CD1c-positive myeloid dendritic cell (primary cell): ENCODE data around the gene SLX4IP.
"Not testable (repeated sequence)": the region's sequence is repeated elsewhere in the genome, so short reads cannot be mapped to it uniquely, and the experiment has no call there.

Source experiments
- DNase-seq: peaks from one replicate; pipeline ENCODE4 v3.0.0-alpha.2; 2016; ENCODE audit errors: extremely low spot score

The SLX4IP gene

DNA sequence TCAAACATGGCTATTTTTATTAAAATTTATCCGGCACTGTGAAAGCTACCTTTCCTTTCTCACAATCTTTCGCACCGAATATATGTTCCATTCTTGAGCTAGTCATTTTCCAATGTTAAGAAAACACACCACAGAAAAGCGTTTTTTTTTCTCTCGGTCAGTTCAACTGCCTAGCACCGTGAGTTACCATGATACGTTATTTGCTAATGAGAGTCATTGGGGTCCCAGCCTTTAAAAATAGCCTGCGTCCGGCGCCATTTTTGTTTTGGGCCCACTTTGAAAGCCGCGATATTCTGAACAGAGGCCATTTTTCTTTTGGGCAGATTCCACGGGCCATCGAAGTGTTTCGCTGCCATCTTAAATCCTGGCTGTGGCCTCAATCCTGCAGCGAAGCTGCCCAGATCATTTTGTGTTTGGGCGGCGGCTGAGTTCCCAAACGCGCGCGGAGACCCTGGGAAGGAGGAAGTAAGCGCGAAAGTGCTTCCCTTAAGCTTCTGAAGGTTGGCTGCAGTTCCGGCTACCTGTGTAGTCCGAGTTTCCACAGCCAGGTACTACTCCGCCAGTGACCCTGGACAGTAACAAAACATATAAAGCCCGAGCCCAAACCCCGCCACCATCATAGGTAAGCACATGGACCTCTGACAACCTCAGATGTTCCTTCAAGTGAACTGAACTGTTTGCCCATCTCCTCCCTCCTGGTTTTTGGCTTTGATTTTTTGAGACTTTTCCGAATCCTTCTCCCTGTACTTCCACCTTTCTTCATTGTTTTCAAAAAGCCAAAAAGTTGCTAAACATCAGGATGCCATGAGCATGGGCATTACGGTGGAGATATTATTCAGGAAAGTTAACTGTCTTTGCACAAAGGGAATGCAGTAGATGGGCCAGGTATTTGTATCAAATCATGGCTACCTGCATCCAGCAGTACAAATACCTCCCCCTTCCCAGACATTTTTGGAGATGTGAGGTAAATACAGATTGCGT is at the start of gene SLX4IP:
Gene SLX4IP, plus strand, starts transcription at position 474 of the 981 bp plus-strand sequence. CDS start 22,900 bp downstream, outside the sequence.
- peak; percentile 96 for DNase-seq

DNA sequence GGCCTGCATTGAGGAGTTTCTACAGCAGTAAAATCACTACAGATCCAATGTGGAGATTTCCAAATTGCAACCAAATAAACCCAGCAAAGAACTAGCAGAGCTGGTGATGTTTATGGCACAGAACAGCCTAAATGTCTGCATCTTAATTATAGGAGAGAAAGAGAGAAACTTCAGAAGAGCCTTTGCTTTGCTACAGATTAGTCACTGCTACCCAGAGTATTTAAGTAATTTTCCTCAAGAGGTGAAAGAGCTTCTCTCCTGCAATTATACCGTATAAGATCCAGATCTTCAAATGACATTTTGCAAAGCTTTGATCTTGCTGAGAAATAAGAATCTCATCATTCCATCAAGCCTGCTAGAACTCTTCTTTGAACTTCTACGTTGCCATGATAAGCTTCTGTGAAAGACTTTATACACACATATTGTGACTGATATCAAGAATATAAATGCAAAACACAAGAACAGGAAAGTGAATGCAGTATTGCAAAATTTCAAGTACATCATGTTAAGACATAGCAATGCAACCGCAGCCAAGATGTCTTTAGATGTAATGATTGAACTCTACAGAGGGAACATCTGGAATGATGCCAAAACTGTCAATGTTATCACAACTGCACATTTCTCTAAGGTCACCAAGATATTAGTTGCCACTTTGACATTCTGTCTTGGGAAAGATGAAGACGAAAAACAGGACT is 49.1 kb upstream of the SLX4IP start:
- DNase-seq = no peak

DNA sequence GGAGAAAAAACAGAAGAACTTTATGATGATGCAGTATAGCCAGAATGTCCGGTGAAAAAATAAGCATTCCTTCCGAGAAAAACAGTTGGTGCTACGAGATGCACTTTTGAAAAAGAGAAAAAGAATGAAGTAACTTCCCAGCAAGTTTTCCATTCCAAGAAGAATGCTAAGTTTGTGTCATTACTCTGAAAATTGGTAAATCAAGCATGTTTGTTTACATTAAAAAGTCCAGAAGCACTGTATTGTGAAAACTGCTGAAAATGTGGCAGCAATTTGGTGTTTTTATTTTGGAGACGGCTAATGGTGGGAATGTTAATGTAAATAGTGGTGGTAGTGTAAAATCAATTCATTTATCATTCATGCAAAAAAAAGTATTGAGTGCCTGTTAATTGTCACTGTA is 47.4 kb upstream of the SLX4IP start:
- DNase-seq = no peak

DNA sequence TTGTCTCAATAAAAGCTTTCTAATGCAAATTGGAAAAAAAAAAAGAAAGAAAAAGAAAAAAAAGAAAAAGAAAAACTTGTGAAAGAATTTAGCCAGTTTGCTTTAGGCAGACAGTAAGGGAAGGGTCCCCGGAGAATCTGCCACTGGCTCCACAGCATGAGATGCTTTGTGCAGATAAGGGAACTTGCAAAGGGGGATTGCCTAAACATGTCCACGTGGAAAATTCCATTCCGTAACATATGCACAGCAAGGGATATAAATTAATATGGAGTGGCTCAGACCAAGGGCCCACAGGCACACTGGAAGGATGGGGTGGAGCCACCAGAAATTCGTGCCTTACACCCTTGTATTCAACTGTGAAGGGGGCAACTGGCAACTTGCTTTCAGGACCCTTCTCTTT is 46.5 kb upstream of the SLX4IP start:
- no peak for DNase-seq

DNA sequence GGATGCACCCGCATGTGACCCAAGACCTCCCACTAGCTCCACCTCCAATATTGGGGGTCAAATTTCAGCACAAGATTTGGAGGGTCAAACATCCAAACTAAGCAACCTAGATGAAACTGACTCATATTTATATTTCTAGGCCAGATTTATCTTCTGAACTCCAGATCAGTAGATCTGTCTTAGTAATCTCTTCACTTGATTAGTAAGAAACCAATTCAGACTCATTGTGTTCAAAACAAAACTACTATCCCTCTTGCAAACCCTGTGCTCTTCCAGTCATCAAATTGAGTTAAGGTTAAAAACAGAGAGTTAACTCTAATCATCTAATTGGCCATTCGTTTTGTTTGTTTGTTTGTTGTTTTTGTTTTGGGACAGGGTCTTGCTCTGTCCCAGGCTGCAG is 44.4 kb upstream of the SLX4IP start:
- no peak for DNase-seq

DNA sequence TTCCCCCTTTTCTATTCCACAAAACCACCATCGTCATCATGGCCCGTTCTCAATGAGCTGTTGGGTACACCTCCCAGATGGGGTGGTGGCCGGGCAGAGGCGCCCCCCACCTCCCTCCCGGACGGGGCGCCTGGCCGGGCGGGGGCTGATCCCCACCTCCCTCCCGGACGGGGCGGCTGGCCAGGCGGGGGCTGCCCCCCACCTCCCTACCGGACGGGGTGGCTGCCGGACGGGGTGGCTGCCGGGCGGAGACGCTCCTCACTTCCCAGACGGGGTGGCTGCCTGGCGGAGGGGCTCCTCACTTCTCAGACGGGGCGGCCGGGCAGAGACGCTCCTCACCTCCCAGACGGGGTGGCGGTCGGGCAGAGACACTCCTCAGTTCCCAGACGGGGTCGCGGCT is 40.4 kb upstream of the SLX4IP start:
- not testable (repeated sequence) for DNase-seq

DNA sequence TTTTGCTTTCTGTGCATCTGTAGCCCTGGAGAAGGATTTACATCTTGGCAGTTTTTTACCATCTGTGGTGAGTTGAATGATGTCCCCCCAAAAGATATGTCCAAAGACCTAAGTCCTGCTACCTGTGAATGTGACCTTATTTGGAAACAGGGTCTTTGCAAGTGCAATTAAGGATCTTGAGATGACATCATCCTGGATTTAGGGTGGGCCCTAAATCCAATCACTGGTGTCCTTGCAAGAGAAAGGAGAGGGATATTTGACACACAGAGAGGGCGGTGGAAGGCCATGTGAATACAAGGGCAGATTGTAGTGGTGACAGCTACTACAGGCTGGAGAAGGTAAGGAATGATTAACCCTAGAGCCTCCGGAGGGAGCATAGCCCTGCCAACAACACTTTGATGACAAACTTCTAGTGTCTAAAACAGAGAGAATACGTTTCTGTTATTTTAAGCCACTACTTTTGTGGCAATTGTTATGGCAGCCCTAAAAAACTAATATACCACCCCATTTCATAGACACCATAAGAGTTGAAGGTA is 36.2 kb upstream of the SLX4IP start:
- DNase-seq = no peak

DNA sequence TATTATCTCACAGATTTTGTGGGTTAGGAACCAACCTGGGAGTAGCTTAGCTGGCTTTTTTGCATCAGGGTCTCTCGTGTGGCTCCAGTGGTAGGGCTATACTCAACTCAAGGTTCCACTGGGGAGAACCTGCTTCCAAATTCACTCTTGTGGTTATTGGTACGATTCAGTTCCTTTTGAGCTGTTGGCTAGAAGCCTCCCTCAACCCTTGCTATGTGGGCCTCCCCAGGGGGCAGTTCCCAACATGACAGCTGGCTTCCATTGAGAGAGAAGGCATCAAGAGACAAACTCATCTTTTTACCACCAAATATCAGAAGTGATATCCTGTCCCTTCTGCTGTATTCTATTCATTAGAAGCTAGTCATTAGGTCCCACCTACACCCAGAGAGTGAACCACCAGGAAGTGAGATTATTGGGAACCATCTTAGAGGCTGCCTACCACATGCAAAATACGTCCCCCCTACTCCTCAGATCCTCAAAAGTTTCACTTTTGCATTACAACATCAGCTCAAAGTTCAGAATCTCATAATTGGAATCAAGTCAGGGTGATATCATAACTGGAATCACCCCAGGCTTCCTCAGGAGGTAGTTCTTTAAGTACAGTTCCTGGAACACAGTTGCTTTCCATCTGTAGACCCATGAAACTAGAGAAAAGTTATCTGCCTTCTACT is 32.0 kb upstream of the SLX4IP start:
- DNase-seq = peak; percentile 78

DNA sequence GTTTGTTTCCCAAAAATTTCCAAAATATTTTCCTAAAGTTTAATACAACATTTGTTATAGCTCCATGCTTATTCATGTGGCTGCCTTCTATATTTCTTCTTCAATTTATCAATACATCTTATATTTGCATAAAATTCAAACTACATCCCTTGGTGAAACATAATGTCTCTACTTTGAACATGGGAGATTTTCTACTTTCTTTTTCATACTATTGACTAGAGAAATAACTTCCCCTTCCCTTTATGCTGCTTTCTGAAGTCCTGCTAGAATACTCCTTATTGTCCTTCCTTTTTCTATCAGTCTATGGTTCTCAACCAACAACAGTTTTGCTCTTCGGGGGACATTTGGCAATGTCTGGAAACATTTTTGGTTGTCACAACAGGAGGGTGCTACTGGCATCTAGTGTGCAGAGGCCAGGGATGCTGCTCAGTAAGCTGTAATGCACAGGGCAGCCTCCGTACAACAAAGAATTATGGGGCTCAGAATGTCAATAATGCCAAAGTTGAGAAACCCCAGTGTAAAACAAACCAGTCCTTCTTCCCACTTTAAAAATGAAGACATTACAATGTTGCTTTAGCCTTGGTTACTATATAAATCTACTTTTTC is 31.0 kb upstream of the SLX4IP start:
- peak; percentile 32 for DNase-seq

DNA sequence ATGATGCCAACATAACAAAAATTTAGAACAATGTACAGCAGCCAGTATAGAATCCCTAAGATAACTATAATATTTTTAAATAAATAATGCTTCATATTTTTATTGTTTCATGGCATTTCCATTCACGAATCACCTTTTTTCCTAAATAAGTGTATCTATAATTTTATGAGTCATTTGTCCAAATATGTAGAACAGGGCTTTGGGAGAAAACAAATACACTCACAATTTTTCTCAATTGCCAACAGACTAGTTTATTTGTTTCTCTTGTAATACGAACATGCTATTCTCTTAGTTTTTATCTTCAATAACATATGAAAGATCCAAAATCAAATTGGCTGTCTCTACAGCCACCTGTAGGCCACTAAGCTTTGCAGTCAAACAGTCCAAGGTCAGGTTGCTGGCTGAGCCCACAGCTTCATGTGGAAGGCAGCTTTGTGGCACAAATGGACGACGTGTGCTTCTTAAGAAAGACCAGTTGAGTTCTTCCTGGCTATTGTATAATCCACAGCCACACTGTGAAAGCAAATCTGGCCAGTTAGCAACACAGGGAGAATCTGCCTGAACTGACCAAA is 30.1 kb upstream of the SLX4IP start:
- no peak for DNase-seq

DNA sequence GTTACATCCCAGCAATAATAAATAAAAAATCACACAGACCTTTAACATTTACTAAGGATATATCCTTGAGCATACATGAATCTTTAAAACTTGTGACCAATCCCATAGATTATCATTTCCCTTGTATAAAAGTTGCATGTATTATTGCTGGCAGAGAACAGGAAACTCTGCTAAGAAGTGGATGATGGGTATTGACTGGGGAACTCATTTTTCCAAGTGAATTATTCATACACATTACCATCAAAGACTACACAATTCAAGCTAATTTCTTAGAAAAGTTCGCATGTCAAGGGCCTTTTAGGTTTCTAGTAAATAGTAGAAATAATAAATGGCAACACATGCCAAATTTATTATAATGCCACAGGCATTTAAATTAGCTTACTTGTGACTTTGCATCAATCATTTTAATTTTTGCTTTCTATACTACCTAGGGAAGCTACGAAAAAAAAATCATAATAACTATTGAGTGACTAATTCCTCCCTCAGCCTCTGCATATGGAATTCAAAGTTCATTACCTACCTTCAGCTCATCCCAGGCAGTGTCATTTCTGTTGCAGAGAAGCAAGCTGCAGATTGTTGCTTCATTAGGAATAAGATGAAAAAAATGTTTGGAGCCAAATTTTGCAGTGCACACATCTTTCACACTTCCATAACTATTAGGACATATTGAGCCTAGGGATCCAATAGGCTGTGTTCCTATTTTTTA is 26.8 kb upstream of the SLX4IP start:
- no peak for DNase-seq

DNA sequence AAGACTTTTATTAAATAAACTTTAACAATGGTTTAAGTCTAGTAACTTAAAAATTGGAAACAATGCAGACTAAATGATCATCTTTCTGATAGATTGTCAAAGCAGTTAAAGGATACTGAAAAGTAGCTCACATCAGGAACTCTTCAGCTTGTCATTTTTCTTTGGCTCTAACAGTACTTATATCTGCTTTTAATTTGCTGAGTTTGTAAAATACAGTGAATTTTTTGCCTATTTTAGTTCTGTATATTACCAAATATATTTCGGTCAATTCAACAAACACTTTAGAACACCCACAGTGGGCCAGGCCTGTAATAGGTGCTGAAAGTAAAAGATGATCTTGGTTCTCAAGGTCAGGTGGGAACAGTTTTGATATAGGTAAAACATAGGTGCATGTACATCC is 23.4 kb upstream of the SLX4IP start:
- DNase-seq = no peak

DNA sequence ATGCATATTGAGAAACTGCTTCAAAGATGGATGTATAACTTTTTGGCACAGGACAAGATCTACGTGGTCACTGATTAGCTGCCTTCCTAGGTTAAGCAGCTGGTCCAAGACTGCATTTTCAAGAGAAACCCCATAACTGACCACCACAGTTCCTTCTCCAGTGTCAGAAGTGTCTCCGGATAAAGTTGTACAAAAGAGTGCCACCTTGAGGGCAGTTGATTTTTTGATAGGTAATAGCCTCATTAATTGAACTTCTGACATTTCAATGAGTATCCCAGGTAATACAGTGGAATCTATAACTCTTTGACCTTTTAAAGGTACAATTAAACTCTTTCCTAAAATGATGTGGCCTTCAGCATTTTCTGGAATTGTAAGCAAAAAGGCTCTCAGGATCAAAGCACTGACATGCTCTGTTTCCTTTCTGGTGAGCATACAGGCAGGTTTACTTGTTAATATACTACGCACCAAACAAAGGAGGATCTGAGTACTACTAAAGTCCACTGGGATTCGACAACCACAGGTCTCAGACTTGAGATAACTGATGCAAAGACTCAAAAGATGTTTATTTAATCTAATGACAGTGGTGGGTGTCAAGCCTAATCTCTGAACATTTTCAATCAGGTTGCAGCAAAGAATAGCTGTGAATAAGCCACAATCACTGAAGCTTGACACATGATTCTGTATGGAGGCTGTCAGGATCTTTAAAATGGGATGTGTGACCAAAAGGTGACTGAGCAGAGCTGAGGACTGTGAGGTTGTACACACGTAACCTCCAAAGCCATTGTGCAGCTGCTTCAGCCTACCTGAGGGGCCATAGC is 22.3 kb upstream of the SLX4IP start:
- no peak for DNase-seq

DNA sequence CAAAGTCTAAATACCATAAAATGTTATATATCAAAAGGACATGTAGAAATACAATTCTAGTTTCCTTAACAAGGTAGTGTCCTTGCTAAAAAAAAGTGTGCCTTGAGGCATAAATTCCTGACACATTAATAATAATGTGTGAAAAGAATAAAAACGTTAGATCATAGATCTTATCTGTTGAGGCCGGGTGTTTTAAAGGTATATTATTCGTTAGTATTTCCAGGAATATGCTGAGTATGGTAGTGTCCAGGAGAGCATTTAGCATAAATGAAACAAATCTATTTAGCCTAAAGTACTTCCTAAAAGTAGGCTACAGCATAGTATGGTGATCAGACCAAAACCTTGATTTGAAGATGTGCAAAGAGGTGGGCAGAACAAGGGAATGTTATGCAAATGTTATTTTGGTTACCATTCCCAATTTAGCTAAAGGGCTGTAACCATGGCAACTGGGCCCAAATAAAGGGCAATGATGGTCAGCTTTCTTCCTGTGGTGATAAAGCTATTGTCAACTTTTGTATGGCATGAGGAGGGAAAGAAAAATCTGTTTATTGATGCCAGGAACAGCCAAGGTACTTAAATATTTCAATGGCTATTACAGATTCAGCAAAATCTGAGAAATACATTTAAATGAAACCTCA is 20.0 kb upstream of the SLX4IP start:
- DNase-seq = no peak

DNA sequence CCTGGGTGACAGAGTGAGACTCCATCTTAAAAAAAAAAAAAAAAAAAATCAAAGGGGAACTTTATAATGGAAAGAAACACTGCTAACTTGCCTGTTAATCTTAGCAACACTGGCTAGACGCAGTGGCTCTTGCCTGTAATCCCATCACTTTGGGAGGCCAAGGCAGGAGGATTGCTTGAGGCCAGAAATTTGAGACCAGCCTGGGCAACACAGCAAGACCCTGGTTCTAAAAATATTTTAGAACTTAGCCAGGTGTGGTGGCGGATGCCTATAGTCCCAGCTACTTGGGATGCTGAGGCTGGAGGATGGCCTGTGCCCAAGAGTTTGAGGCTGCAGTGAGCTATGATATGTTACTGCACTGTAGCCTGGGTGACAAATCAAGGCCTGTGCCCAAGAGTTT is 17.9 kb upstream of the SLX4IP start:
- not testable (repeated sequence) for DNase-seq

DNA sequence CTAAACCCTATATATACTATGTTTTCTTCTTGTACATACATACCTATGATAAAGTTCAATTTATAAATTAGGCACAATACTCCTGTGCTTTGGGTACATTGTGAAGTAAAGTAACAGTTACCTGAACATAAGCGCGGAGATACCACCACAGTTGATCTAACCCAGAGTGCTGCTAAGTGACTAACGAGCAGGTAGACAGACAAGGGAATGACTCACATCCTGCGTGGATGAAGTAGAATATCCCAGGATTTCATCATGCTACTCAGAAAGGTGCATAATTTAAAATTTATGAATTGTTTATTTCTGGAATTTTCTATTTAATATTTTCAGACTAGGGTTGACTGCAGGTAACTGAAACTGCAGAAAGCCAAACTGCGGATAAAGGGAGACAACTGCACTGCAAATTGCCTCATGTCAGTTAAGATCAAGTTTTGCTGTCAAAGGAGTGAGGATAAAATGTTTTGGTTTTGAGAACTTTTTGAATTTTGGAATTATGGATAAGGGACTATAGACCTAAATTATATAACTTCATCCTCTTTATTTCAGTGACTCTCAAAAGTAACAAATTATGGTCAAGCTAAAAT is 15.5 kb upstream of the SLX4IP start:
- no peak for DNase-seq

DNA sequence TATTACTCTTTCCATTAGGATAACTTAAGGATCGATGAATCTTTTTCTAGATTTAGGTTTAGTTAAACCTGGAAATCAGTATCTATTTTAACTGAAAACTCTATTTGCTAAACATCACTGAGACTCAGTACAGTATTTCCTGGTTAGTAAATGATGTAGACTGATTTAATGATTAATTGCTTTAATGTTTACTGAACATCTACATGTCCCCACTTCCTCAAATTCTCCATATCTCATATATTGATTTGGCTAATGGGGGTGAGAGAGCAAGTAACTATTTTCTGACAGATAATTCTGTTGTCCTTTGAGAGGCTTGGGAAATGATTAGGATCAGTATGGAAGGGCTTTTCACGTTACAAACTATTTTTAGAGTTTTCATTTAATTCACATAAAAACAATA is 11.4 kb upstream of the SLX4IP start:
- DNase-seq = no peak

DNA sequence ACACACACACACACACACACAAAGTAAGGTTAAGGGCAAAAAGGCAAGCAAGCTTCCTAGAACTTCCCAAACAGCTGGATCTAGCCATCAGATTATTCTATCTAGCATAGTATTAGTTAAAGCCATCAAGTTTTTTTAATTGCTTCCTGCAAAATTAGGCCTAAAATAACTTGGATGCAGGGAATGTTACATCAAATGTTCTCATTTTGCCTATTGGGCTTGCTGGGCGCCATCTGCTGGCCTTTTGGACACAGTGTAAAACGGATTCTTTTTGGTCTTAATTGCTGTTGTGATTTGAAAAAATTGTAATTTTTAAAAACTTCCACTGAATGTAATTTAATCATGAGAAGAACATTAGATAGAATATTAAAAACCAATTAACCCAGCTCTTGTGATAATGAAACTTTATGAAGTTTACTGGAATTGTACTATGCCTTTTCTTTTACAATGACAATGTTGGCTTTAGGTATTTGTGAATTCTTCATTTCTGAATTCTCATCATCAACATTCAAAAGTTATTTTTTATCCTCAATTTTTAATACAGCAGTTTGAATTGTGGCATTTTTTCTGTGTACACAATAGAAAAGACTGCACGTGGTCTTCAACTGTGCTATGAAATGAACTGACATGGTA is 7.9 kb upstream of the SLX4IP start:
- peak; percentile 67 for DNase-seq
